ENCODE results near the gene KIF26A. TPM values are rescaled to one million over a fixed set of nuclear protein-coding genes. Genes with fewer than 3 reads are reported as not detected.

Gene KIF26A
- total and polyA plus RNA-seq, 2 donors from 2014 or later: 2.3 to 12.3 TPM

DNA sequence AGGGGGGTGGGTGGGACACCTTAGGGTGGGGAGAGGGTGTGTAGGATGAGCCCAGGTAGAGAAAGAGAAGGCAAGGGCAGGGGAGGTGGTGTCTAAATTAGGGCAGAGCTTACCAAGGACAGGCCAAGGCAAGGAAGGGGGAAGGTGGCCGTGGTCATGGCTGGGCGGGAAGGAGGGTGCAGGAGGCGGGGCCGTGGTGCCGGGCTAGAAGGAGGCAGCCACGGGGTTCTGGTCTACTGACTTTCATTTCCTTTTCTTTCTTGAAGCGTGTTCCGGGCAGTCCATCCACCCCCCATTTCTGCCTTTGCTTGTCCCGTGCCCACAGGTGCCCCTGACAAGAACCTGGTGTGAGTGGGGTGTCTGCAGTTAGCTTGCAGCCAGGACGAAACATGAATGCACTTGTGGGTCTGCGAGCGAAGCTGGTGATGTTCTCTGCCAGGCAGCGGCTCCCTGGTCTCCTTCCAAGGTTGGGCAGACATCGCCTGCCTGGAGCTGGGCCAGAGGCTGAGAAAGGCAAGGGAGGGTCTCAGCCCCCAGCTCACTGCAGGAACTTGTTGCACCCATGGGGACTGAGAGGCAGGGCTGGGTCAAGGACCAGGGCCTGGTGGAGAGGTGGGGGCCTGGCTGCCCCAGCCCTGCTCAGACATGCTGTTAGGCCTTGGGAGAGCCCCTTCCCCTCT is 58.2 kb downstream of the KIF26A start:
- FAIRE-seq (no peak), DNase-seq (peak in 3 of 5 donors; percentile 58 to 65 (median 59))
- H3K27me3 ChIP-seq (ENCODE audit: control insufficient read depth, insufficient read depth, low read length): no peaks in the 10 kb centered on the region
- intact Hi-C loops (cut with DNase I): no loop called here
- no peaks in the 10 kb centered on the region for H3K36me3 ChIP-seq (ENCODE audit: control insufficient read depth in 2 of 3, insufficient read depth in 3 of 3, low read length in 3 of 3)
- TF ChIP-seq, protein P1, sequence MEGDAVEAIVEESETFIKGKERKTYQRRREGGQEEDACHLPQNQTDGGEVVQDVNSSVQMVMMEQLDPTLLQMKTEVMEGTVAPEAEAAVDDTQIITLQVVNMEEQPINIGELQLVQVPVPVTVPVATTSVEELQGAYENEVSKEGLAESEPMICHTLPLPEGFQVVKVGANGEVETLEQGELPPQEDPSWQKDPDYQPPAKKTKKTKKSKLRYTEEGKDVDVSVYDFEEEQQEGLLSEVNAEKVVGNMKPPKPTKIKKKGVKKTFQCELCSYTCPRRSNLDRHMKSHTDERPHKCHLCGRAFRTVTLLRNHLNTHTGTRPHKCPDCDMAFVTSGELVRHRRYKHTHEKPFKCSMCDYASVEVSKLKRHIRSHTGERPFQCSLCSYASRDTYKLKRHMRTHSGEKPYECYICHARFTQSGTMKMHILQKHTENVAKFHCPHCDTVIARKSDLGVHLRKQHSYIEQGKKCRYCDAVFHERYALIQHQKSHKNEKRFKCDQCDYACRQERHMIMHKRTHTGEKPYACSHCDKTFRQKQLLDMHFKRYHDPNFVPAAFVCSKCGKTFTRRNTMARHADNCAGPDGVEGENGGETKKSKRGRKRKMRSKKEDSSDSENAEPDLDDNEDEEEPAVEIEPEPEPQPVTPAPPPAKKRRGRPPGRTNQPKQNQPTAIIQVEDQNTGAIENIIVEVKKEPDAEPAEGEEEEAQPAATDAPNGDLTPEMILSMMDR (IDR thresholded peaks at IDR 0.05; ENCODE audit: borderline replicate concordance, extremely low read depth, insufficient read depth): no peak
- no peak overlapping the region for H3K4me3 ChIP-seq (ENCODE audit: low read length in 3 of 3)
- H3K4me1 ChIP-seq (ENCODE audit: control insufficient read depth in 2 of 3, insufficient read depth in 2 of 3, low read depth in 1 of 3, low read length in 3 of 3): peaks cover 0 to 11% (median 0%) of the 10 kb centered on the region in 3 donors
- H3K9ac ChIP-seq (ENCODE audit: low read length in 3 of 3): no peak overlapping the region
- H3K9me3 ChIP-seq (ENCODE audit: control insufficient read depth in 2 of 3, insufficient read depth in 1 of 3, low read length in 3 of 3): no peaks in the 10 kb centered on the region
- no peak overlapping the region for H3K27ac ChIP-seq (ENCODE audit: low read depth in 2 of 2, low read length in 2 of 2)

DNA sequence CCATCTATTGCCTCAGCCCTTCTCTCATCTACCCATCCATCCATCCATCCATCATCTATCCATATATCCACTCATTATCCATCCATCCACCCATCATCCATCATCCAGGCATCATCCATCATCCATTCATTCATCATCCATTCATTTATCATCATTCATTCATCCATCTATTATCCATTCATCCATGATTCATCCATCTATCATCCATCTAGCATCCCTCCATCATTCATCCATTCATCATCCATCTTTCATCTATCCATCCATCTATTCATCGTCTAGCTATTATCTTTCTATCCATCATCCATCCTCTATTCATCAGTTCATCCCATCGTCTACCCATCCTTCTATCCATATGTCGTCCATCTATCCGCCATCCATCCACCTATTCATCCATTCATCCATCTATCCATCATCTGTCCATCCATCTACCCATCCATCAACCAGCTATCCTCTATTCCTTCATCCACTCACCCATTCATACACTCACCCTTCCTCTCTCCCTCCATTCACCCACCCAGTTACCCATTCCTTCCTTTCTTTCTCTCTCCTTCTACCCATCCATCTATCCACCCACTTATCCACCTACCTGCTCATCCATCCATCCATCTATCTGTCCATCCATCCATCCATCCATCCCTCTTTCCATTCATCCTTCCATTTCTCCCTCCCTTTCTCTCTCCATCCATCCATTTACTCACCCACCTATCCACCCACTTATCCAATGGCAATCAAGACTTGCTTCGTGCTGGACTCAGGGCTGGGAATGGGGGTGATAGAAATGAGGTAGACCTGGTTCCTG is 59.3 kb downstream of the KIF26A start:
- FAIRE-seq (no peak), DNase-seq (no peak)
- peaks cover 0 to 15% (median 0%) of the 10 kb centered on the region in 3 donors for H3K4me1 ChIP-seq (ENCODE audit: control insufficient read depth in 2 of 3, insufficient read depth in 2 of 3, low read depth in 1 of 3, low read length in 3 of 3)
- no peak overlapping the region for H3K27ac ChIP-seq (ENCODE audit: low read depth in 2 of 2, low read length in 2 of 2)
- no peak overlapping the region for H3K9ac ChIP-seq (ENCODE audit: low read length in 3 of 3)
- TF ChIP-seq, protein P1 (IDR thresholded peaks at IDR 0.05; ENCODE audit: borderline replicate concordance, extremely low read depth, insufficient read depth): no peak
- H3K27me3 ChIP-seq (ENCODE audit: control insufficient read depth, insufficient read depth, low read length): no peaks in the 10 kb centered on the region
- H3K4me3 ChIP-seq (ENCODE audit: low read length in 3 of 3): no peak overlapping the region
- intact Hi-C loops (cut with DNase I): no loop called here
- no peaks in the 10 kb centered on the region for H3K36me3 ChIP-seq (ENCODE audit: control insufficient read depth in 2 of 3, insufficient read depth in 3 of 3, low read length in 3 of 3)
- H3K9me3 ChIP-seq (ENCODE audit: control insufficient read depth in 2 of 3, insufficient read depth in 1 of 3, low read length in 3 of 3): no peaks in the 10 kb centered on the region

DNA sequence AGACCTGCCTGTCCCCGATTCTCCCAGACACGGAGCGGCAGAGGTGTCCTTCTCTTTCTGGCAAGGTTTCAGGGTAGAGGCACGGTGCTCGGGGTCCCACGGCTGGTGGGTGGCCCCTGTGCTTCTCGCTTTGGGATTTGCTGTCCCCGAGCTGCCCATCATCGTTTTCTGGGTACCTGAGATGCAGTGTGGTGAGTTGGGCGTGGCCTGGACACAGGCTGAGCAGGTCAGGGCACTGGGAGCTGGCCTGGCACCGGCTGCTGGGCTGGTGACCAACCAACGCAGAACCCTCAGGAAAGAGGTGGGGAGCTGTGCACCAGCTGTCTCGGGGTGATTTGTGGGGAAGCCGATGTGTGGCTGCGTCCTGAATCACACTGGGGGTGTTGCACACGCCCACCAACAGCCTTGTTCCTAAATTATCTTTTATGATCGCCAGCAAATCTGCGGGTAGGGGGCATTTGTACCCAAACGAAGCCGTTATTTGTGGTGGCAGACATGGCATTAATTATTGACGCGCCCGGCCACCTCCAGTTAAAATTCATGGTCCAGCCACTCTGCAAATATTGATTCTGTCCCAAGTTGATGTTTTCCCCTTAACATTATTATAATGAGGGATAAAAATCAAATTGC is 61.0 kb downstream of the KIF26A start:
- H3K27me3 ChIP-seq (ENCODE audit: control insufficient read depth, insufficient read depth, low read length): no peaks in the 10 kb centered on the region

More for the DNA sequence above, 61.0 kb downstream of the KIF26A start:
- peaks cover 0 to 15% (median 0%) of the 10 kb centered on the region in 3 donors for H3K4me1 ChIP-seq (ENCODE audit: control insufficient read depth in 2 of 3, insufficient read depth in 2 of 3, low read depth in 1 of 3, low read length in 3 of 3)
- no peak overlapping the region for H3K4me3 ChIP-seq (ENCODE audit: low read length in 3 of 3)
- H3K9ac ChIP-seq (ENCODE audit: low read length in 3 of 3): no peak overlapping the region
- H3K9me3 ChIP-seq (ENCODE audit: control insufficient read depth in 2 of 3, insufficient read depth in 1 of 3, low read length in 3 of 3): no peaks in the 10 kb centered on the region
- intact Hi-C loops (cut with DNase I): no loop called here
- FAIRE-seq (no peak), DNase-seq (no peak)
- H3K27ac ChIP-seq (ENCODE audit: low read depth in 2 of 2, low read length in 2 of 2): no peak overlapping the region
- H3K36me3 ChIP-seq (ENCODE audit: control insufficient read depth in 2 of 3, insufficient read depth in 3 of 3, low read length in 3 of 3): no peaks in the 10 kb centered on the region
- TF ChIP-seq, protein P1 (IDR thresholded peaks at IDR 0.05; ENCODE audit: borderline replicate concordance, extremely low read depth, insufficient read depth): no peak
